Pancreas (tissue), 10 donors: Measurements from ENCODE around the gene ZNF174. TPM values are rescaled to one million over a fixed set of nuclear protein-coding genes. Genes with fewer than 3 reads are reported as not detected.
A peak's percentile ranks its signal among the peaks of the same experiment; 100 is the strongest.

ENCODE experiments used
- ATAC-seq, 4 donors: fragments of 200-7000 bp; cut with Tn5 transposase; one replicate each; pipeline versions ENCODE4 v1.8.0 to v1.9.1; 2020; ENCODE audit warnings: mild to moderate bottlenecking in 4 of 4, moderate library complexity in 4 of 4
- DNase-seq, 6 donors: peaks; one replicate each; pipeline ENCODE4 v3.0.0-alpha.2; 2020
- FAIRE-seq: peaks from 2 replicates; lab custom pipeline; 2012; peaks lifted over from hg19 to GRCh38; lab: Jason Lieb, UNC
- H3K27ac ChIP-seq, 4 donors: fragments of 200-600 bp; sonication (generic); 1 replicate in 3 of 4; 2 replicates in 1 of 4; pipeline versions ENCODE4 v1.5.0 to v1.8.0; 2020
- H3K27me3 ChIP-seq, 4 donors: fragments of 200-600 bp; one replicate each; pipeline ENCODE4 v1.8.0; 2021
- H3K36me3 ChIP-seq, 3 donors: fragments of 200-600 bp; sonication (generic) in 1 of 3; one replicate each; pipeline versions ENCODE4 v1.5.0 to v1.8.0; 2020 to 2021
- H3K4me1 ChIP-seq, 3 donors: fragments of 200-600 bp; one replicate each; pipeline ENCODE4 v1.8.0; 2021
- H3K4me3 ChIP-seq, 4 donors: fragments of 200-600 bp; sonication (generic) in 2 of 4; one replicate each; pipeline versions ENCODE4 v1.5.0 to v1.8.0; 2020 to 2021
- H3K9me3 ChIP-seq, 4 donors: fragments of 200-600 bp; one replicate each; pipeline ENCODE4 v1.8.0; 2021
- WGBS, 2 donors: extraction: QIAGEN DNeasy Blood & Tissue Kit; methylation state at CpG; one replicate each; pipeline ENCODE4 v1.1.7; 2013; 5-methylcytosine and 5-hydroxymethylcytosine counted together
- intact Hi-C, 3 donors: fragments of 100-400 bp; cut with DNase I; formaldehyde crosslinking; loops; one replicate each; pipeline versions ENCODE4 v1.11.1 to v1.14.2; 2022
- polyA plus RNA-seq, 2 donors: library from polyadenylated mRNA; stranded (reverse); fragments of 200-250 nt; gene quantifications; one replicate each; pipeline ENCODE4 v1.2.3, GENCODE V29; 2013
- total RNA-seq, 6 donors: library from RNA; stranded (reverse); fragmentation: NEBNext Ultra II Directional in 4 of 6; extraction: Animal tissue kit (Norgen Biotek cat#: 25700) in 4 of 6; gene quantifications; one replicate each; pipeline versions ENCODE4 v1.2.1 to v1.2.4, GENCODE V29; 2021 to 2023
- TF ChIP-seq, protein P1 (sequence below), 4 donors: fragments of 200-600 bp; sonication (generic) in 3 of 4; IDR thresholded peaks; one replicate each; pipeline versions ENCODE4 v1.5.0 to v1.8.0; 2021; ENCODE audit warnings: antibody characterized with exemption in 4 of 4
- donor health status: healthy with polysubstance abuse.
- donor health status: DM: no; HTN: no; CAD: no; lungs with moderate emphysema.
- donor health status: DM: no; HTN: no; CAD: no.
- donor health status: control.
- donor health status: control.
- donor health status: Bipolar disorder and iron deficiency.
- donor health status: DM: yes; HTN: yes; CAD: no.
- donor health status: DM: no; HTN: no; CAD: no.
- donor health status: DM: no; HTN: no; CAD: no.
- donor health status: DM: yes; HTN: yes; CAD: no.

ZNF174 gene
- total RNA-seq (1 to 10 TPM; 2.2 to 5.1 (median 3.3) TPM), polyA plus RNA-seq (1 to 10 TPM; 3.5 to 4.2 TPM)

DNA sequence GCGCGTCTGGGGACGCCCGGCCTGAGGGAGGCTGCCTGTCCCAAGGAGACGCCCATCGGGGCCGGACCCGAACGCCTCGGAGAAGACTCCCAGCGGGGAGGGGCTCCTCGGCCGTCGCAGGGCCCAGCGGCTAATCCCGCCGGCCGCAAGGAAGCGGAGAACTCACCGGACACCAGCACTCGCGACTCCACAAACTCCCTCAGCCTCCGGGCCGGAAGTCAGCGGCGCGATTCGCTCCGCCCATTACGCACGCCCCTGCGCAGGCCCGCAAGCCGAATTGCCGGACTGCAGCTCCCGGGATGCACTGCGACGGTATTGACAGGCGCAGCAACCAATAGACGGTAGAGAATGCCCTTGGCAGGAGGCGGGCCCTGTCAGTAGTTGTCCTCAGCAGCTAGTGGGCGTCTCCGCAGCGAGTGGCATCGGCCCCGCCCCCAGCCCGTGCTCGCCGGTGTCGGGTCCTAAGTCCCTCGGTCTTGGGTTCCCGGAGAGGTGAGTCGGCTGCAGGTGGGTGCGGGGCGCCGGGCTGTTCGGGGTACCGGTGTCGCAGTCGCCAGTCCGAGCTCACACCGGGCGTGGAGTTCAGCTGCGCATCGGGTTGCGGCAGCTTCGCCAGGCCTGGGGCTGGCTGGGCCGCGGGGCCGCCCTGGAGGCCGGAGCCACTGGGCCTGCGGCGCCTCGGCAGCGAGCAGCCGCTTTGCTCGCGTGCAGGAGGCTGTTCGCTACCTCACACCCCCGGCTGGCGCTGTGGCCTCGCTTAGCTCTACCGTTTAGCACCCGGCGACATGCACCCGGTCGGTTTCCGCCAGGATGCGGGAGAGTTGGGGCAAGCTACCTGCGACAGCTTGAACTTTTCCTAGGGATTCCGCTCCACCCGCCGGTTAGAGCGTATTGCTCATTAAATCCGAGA, at the start of gene ZNF174, which contains the start of gene ZSCAN32:
Gene ZNF174, plus strand, starts transcription at position 437 of the 910 bp plus-strand sequence. CDS start 790 bp downstream, outside the sequence.
Gene ZSCAN32, minus strand, starts transcription at position 226 of the 910 bp plus-strand sequence. CDS start 3,447 bp downstream, outside the sequence.
- intact Hi-C loops, result no loop called here
- WGBS, 2 donors, result 0% methylated on average over 87 to 95 of the region's 95 CpGs

DNA sequence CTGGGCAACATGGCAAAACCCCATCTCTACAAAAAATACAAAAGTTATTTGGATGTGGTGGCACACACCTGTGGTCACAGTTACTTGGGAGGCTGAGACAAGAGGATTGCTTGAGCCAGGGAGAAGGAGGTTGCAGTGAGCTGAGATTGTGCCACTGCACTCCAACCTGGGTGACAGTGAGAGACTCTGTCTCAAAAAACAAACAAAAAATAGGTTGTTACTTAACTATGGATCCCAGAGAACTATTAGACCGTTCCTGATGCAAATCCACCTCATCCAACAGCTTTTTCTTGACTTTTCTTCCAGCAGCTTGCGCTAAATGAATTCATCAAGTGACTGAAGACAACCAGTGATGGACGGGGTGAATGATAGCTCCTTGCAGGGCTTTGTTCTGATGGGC, 45.4 kb upstream of the ZNF174 start, which contains the start of gene OR2C1:
Gene OR2C1, plus strand, starts transcription at position 301 of the 400 bp plus-strand sequence. Its CDS starts 52 bp downstream, at position 353.
- H3K27me3 ChIP-seq, result no peaks in the 10 kb centered on the region
- H3K4me1 ChIP-seq, result no peaks in the 10 kb centered on the region
- no peak within 1 kb of the TSS for H3K4me3 ChIP-seq
- no peaks in the 10 kb centered on the region for H3K36me3 ChIP-seq
- WGBS, 2 donors, result 62 to 69% methylated on average over 3 of the region's 3 CpGs
- H3K9me3 ChIP-seq, result no peaks in the 10 kb centered on the region
- no peak for DNase-seq
- TF ChIP-seq, protein P1, sequence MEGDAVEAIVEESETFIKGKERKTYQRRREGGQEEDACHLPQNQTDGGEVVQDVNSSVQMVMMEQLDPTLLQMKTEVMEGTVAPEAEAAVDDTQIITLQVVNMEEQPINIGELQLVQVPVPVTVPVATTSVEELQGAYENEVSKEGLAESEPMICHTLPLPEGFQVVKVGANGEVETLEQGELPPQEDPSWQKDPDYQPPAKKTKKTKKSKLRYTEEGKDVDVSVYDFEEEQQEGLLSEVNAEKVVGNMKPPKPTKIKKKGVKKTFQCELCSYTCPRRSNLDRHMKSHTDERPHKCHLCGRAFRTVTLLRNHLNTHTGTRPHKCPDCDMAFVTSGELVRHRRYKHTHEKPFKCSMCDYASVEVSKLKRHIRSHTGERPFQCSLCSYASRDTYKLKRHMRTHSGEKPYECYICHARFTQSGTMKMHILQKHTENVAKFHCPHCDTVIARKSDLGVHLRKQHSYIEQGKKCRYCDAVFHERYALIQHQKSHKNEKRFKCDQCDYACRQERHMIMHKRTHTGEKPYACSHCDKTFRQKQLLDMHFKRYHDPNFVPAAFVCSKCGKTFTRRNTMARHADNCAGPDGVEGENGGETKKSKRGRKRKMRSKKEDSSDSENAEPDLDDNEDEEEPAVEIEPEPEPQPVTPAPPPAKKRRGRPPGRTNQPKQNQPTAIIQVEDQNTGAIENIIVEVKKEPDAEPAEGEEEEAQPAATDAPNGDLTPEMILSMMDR (IDR thresholded peaks at IDR 0.05), result no peak
- no peak for FAIRE-seq
- intact Hi-C loops, result no loop called here
- no peak for ATAC-seq
- no peak within 1 kb of the TSS for H3K27ac ChIP-seq

More for the DNA sequence above, at the start of gene ZNF174, which contains the start of gene ZSCAN32:
- DNase-seq (peak; percentile 96 to 100 (median 99)), FAIRE-seq (peak; percentile 34), ATAC-seq (peak; percentile 99 to 100 (median 99))
- Histone ChIP-seq H3K9me3 (peaks cover 0 to 1% (median 0%) of the 10 kb centered on the region in 4 donors), H3K4me1 (peaks cover 0 to 14% (median 0%) of the 10 kb centered on the region in 3 donors), H3K36me3 (peaks cover 0 to 21% (median 7%) of the 10 kb centered on the region in 3 donors), H3K27me3 (no peaks in the 10 kb centered on the region), H3K4me3 (peak within 1 kb of the TSS; percentile 75 to 96 (median 88)), H3K27ac (peak within 1 kb of the TSS; percentile 53 to 63 (median 60))
- TF ChIP-seq, protein P1 (IDR thresholded peaks at IDR 0.05), result no peak

DNA sequence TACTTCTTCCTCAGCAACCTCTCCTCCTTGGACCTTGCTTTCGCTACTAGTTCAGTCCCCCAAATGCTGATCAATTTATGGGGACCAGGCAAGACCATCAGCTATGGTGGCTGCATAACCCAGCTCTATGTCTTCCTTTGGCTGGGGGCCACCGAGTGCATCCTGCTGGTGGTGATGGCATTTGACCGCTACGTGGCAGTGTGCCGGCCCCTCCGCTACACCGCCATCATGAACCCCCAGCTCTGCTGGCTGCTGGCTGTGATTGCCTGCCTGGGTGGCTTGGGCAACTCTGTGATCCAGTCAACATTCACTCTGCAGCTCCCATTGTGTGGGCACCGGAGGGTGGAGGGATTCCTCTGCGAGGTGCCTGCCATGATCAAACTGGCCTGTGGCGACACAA, 44.9 kb upstream of the ZNF174 start:
- intact Hi-C loops, result no loop called here
- 69 to 81% methylated on average over 10 of the region's 10 CpGs for WGBS, 2 donors
- no peak for FAIRE-seq

DNA sequence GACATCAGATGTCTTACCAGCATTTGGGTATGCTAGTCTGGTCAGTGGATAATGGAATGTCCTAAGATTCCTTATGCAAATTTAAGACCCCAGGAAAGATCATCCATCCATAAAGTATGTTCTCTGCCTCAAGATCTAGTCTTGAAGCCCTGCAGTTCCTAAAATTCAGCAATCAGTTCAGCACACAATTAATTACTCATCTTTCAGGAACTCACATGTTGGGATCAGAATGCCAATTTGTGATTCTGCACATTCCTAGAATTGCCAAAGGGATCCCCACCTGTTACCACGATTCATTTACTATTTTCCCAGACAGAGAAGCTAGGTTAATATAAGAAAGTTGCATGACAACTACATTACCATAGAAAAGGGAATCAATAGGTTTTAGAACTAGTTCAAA, 42.1 kb upstream of the ZNF174 start:
- DNase-seq (no peak), FAIRE-seq (no peak), ATAC-seq (no peak)
- 10 to 11% methylated on average over 1 of the region's 1 CpG for WGBS, 2 donors
- Histone ChIP-seq H3K36me3 (no peaks in the 10 kb centered on the region), H3K4me3 (no peak overlapping the region), H3K27me3 (peaks cover 0 to 5% (median 0%) of the 10 kb centered on the region in 4 donors), H3K4me1 (no peaks in the 10 kb centered on the region), H3K9me3 (no peaks in the 10 kb centered on the region), H3K27ac (no peak overlapping the region)
- intact Hi-C loops, result no loop called here
- TF ChIP-seq, protein P1 (IDR thresholded peaks at IDR 0.05), result no peak

More for the DNA sequence above, 44.9 kb upstream of the ZNF174 start:
- Histone ChIP-seq H3K4me3 (no peak overlapping the region), H3K4me1 (no peaks in the 10 kb centered on the region), H3K27ac (no peak overlapping the region), H3K27me3 (no peaks in the 10 kb centered on the region), H3K36me3 (no peaks in the 10 kb centered on the region), H3K9me3 (no peaks in the 10 kb centered on the region)
- DNase-seq, result no peak
- TF ChIP-seq, protein P1 (IDR thresholded peaks at IDR 0.05), result no peak
- ATAC-seq, result no peak
